ENCODE results near the gene MAPKBP1.
A peak's percentile ranks its signal among the peaks of the same experiment; 100 is the strongest.

- peak in 1 of 4 donors; percentile 24 for TF ChIP-seq POLR2A (IDR thresholded peaks at IDR 0.05)
- peak in 1 of 6 experiments; percentile 9 for TF ChIP-seq CTCF (IDR thresholded peaks at IDR 0.05)
Observed at GRCh38 chr15:41832875-41833274, 58.6 kb downstream of the MAPKBP1 start.
